H9 (cell line): ENCODE results near the gene CLASP2. TPM values are rescaled to one million over a fixed set of nuclear protein-coding genes. Genes with fewer than 3 reads are reported as not detected.

Experiments used
- DNase-seq: peaks from one replicate; pipeline ENCODE4 v3.0.0-alpha.2; 2017
- H2AFZ ChIP-seq: one replicate; pipeline ENCODE4 v1.6.1; 2013; ENCODE audit warnings: mild to moderate bottlenecking, low read length, control low read depth, moderate library complexity
- H2AK5ac ChIP-seq: 2 replicates; pipeline ENCODE4 v1.6.1; 2013; ENCODE audit warnings: low read length, control low read depth, mixed read lengths; ENCODE audit not compliant: insufficient read length
- H2BK120ac ChIP-seq: one replicate; pipeline ENCODE4 v1.6.1; 2013; ENCODE audit warnings: low read depth, mild to moderate bottlenecking, low read length, control low read depth, inconsistent platforms; ENCODE audit not compliant: poor library complexity, severe bottlenecking
- H2BK12ac ChIP-seq: 2 replicates; pipeline ENCODE4 v1.6.1; 2013; ENCODE audit warnings: low read length, control low read depth, mixed read lengths, low read depth; ENCODE audit not compliant: insufficient read length
- H2BK15ac ChIP-seq: 2 replicates; pipeline ENCODE4 v1.6.1; 2013; ENCODE audit warnings: low read depth, low read length, control low read depth
- H2BK20ac ChIP-seq: one replicate; pipeline ENCODE4 v1.6.1; 2013; ENCODE audit warnings: low read depth, mild to moderate bottlenecking, low read length, control low read depth, inconsistent platforms; ENCODE audit not compliant: poor library complexity, severe bottlenecking
- H2BK5ac ChIP-seq: 2 replicates; pipeline ENCODE4 v1.6.1; 2013; ENCODE audit warnings: low read length, control low read depth, mixed read lengths; ENCODE audit not compliant: insufficient read length
- H3K14ac ChIP-seq: 2 replicates; pipeline ENCODE4 v1.6.1; 2013; ENCODE audit warnings: low read length, control low read depth; ENCODE audit not compliant: insufficient read depth
- H3K18ac ChIP-seq: 2 replicates; pipeline ENCODE4 v1.6.1; 2013; ENCODE audit warnings: low read depth, mild to moderate bottlenecking, mixed read lengths, low read length, control low read depth; ENCODE audit not compliant: insufficient read length
- H3K23ac ChIP-seq: 2 replicates; pipeline ENCODE4 v1.6.1; 2013; ENCODE audit warnings: low read length, control low read depth, mixed read lengths, low read depth; ENCODE audit not compliant: insufficient read length
- H3K23me2 ChIP-seq: 2 replicates; pipeline ENCODE4 v1.6.1; 2013; ENCODE audit warnings: low read depth, mild to moderate bottlenecking, mixed read lengths, low read length, control low read depth; ENCODE audit not compliant: insufficient read length, poor library complexity, severe bottlenecking
- H3K27ac ChIP-seq: 2 replicates; pipeline ENCODE4 v1.5.1; 2013; ENCODE audit warnings: low read length, control low read depth, mixed read lengths, low read depth; ENCODE audit not compliant: insufficient read length
- H3K27me3 ChIP-seq: 2 replicates; pipeline ENCODE4 v1.6.1; 2013; ENCODE audit warnings: low read length, control low read depth, inconsistent platforms; ENCODE audit not compliant: insufficient read depth
- H3K4ac ChIP-seq: 2 replicates; pipeline ENCODE4 v1.6.1; 2013; ENCODE audit warnings: low read depth, mild to moderate bottlenecking, control low read depth, inconsistent platforms, low read length, moderate library complexity
- H3K4me1 ChIP-seq: 2 replicates; pipeline ENCODE4 v1.6.1; 2013; ENCODE audit warnings: low read length, control low read depth, inconsistent platforms; ENCODE audit not compliant: insufficient read depth
- H3K4me2 ChIP-seq: 2 replicates; pipeline ENCODE4 v1.6.1; 2013; ENCODE audit warnings: low read length, control low read depth, mixed read lengths; ENCODE audit not compliant: insufficient read length, insufficient read depth
- H3K56ac ChIP-seq: 2 replicates; pipeline ENCODE4 v1.6.1; 2013; ENCODE audit warnings: low read depth, mild to moderate bottlenecking, mixed read lengths, low read length, control low read depth; ENCODE audit not compliant: insufficient read length
- H3K79me1 ChIP-seq: 2 replicates; pipeline ENCODE4 v1.6.1; 2013; ENCODE audit warnings: low read depth, mild to moderate bottlenecking, moderate library complexity, low read length, control low read depth, inconsistent platforms; ENCODE audit not compliant: insufficient read depth, poor library complexity, severe bottlenecking
- H3K79me2 ChIP-seq: 2 replicates; pipeline ENCODE4 v1.6.1; 2013; ENCODE audit warnings: low read length, control low read depth, inconsistent platforms; ENCODE audit not compliant: insufficient read depth
- H3K9ac ChIP-seq: 2 replicates; pipeline ENCODE4 v1.6.1; 2013; ENCODE audit warnings: low read length, control low read depth, mixed read lengths; ENCODE audit not compliant: insufficient read length; ENCODE audit errors: extremely low read depth
- H3K9me3 ChIP-seq: one replicate; pipeline ENCODE4 v1.6.1; 2013; ENCODE audit warnings: low read depth, low read length, inconsistent platforms; ENCODE audit not compliant: control insufficient read depth
- H3T11ph ChIP-seq: one replicate; pipeline ENCODE4 v1.6.1; 2013; ENCODE audit warnings: mild to moderate bottlenecking, low read length, control low read depth, inconsistent platforms
- H4K20me1 ChIP-seq: one replicate; pipeline ENCODE4 v1.6.1; 2013; ENCODE audit not compliant: control insufficient read depth, insufficient read length, insufficient read depth
- H4K5ac ChIP-seq: 2 replicates; pipeline ENCODE4 v1.6.1; 2013; ENCODE audit warnings: low read depth, mild to moderate bottlenecking, mixed read lengths, low read length, control low read depth; ENCODE audit not compliant: insufficient read length
- H4K8ac ChIP-seq: replicated peaks from 2 replicates; pipeline ENCODE4 v1.6.1; 2013; ENCODE audit warnings: low read length, control low read depth, mixed read lengths, low read depth; ENCODE audit not compliant: insufficient read length
- H4K91ac ChIP-seq: 2 replicates; pipeline ENCODE4 v1.6.1; 2013; ENCODE audit warnings: low read depth, mild to moderate bottlenecking, moderate library complexity, mixed read lengths, low read length, control low read depth; ENCODE audit not compliant: insufficient read length
- H3K27ac Mint-ChIP-seq, 3 experiments: 2 replicates in 2 of 3; 3 replicates in 1 of 3; pipeline ENCODE4 v1.8.0; 2020 to 2021; ENCODE audit warnings: mixed read lengths in 3 of 3, mild to moderate bottlenecking in 1 of 3, moderate library complexity in 1 of 3
- H3K27me3 Mint-ChIP-seq: 2 replicates; pipeline ENCODE4 v1.8.0; 2021; ENCODE audit warnings: low read depth, mild to moderate bottlenecking, moderate library complexity, mixed read lengths
- H3K36me3 Mint-ChIP-seq, 3 experiments: 2 replicates in 2 of 3; 3 replicates in 1 of 3; pipeline ENCODE4 v1.8.0; 2020 to 2021; ENCODE audit warnings: low read depth in 3 of 3, mixed read lengths in 3 of 3; ENCODE audit not compliant: insufficient read depth in 1 of 3
- H3K4me1 Mint-ChIP-seq, 2 experiments: 2 replicates each; pipeline ENCODE4 v1.8.0; 2020; ENCODE audit warnings: mixed read lengths in 2 of 2
- H3K4me3 Mint-ChIP-seq, 2 experiments: 2 replicates in 1 of 2; 3 replicates in 1 of 2; pipeline ENCODE4 v1.8.0; 2020 to 2021; ENCODE audit warnings: mild to moderate bottlenecking in 2 of 2, mixed read lengths in 2 of 2, moderate library complexity in 1 of 2
- H3K9me3 Mint-ChIP-seq, 2 experiments: 2 replicates in 1 of 2; 3 replicates in 1 of 2; pipeline ENCODE4 v1.8.0; 2020; ENCODE audit warnings: mild to moderate bottlenecking in 2 of 2, mixed read lengths in 2 of 2, moderate library complexity in 1 of 2
- CTCF ChIP-seq: fragments of 200-600 bp; sonication (generic); conservative IDR thresholded peaks from 3 replicates; pipeline ENCODE4 v1.8.0; 2021; ENCODE audit warnings: antibody characterized with exemption, mild to moderate bottlenecking
- WGBS: extraction: QIAGEN DNeasy Blood & Tissue Kit; methylation state at CpG from one replicate; pipeline ENCODE4 v1.1.7; 2013; ENCODE audit warnings: missing lambda C conversion rate, low lambda C conversion rate, mixed read lengths; ENCODE audit not compliant: insufficient read length; ENCODE audit errors: extremely low coverage; 5-methylcytosine and 5-hydroxymethylcytosine counted together
- total RNA-seq: library from RNA; stranded (reverse); gene quantifications from 2 replicates; pipeline ENCODE4 v1.2.1, GENCODE V29; 2021

The CLASP2 gene
- total RNA-seq, 1 experiment from 2014 or later = 60.5 TPM

GRCh38 chr3:33636125-33636850 is 81.8 kb downstream of the CLASP2 start:
- Histone ChIP-seq H3K56ac (no peak overlapping the region), H4K8ac (no peak overlapping the region), H3K27me3 (no peaks in the 10 kb centered on the region), H3K27ac (no peak overlapping the region), H3K14ac (no peak overlapping the region), H2BK20ac (no peak overlapping the region), H3K9ac (no peak overlapping the region), H3K4me1 (peaks cover 3% of the 10 kb centered on the region; the same call in 1 of the 2 replicates), H3K23me2 (no peaks in the 10 kb centered on the region), H2BK15ac (no peak overlapping the region), H4K5ac (no peak overlapping the region), H4K91ac (no peak overlapping the region), H3K79me1 (no peaks in the 10 kb centered on the region), H3T11ph (no peak overlapping the region), H2AK5ac (no peak overlapping the region), H3K4me2 (no peak overlapping the region), H3K4ac (no peak overlapping the region), H3K23ac (no peak overlapping the region), H2BK12ac (no peak overlapping the region), H3K79me2 (no peaks in the 10 kb centered on the region), H2BK5ac (no peak overlapping the region), H2AFZ (no peak overlapping the region), H3K9me3 (no peaks in the 10 kb centered on the region), H4K20me1 (no peaks in the 10 kb centered on the region), H3K18ac (no peak overlapping the region), H2BK120ac (no peak overlapping the region)
- Mint-ChIP-seq H3K4me1 (peaks cover 10 to 23% of the 10 kb centered on the region in 2 experiments), H3K27ac (no peak overlapping the region), H3K9me3 (no peaks in the 10 kb centered on the region), H3K27me3 (no peaks in the 10 kb centered on the region), H3K36me3 (peaks cover 5 to 13% (median 9%) of the 10 kb centered on the region in 3 experiments; a peak in 3 of 7 replicates), H3K4me3 (no peak overlapping the region)
- TF ChIP-seq CTCF = peak; percentile 80
- DNase-seq = no peak
- no CpG with 5 or more reads among the region's 6 CpGs for WGBS
